HepG2 (cell line): ENCODE data around the gene PHAX. TPM values are rescaled to one million over a fixed set of nuclear protein-coding genes. Genes with fewer than 3 reads are reported as not detected.

Experiments used
- ATAC-seq: fragments of 200-7000 bp; cut with Tn5 transposase; 3 replicates; pipeline ENCODE4 v1.9.1; 2020; ENCODE audit warnings: mild to moderate bottlenecking, moderate library complexity
- BruUV-seq: library from RNA; stranded (reverse); fragments of 400-500 nt; replicated peaks from 2 replicates; lab custom pipeline; 2021; lab: Mats Ljungman, UMichigan
- CTCF ChIA-PET: fragments of 300-600 bp; formaldehyde crosslinking; extraction: SDS; loops from one replicate; lab custom pipeline; 2021; ENCODE audit warnings: low total read pairs, inconsistent platforms, low intra/inter-chr PET ratio; lab: Yijun Ruan, JAX
- POLR2A ChIA-PET: fragments of 350-600 bp; sonication (Branson Sonifier 250); formaldehyde crosslinking; loops from one replicate; lab custom pipeline; 2020; ENCODE audit warnings: antibody characterized with exemption, inconsistent platforms; lab: Yijun Ruan, JAX
- DNase-seq: peaks from one replicate; pipeline ENCODE4 v3.0.0-alpha.2; 2015; ENCODE audit warnings: low spot score
- FAIRE-seq: peaks from 3 replicates; lab custom pipeline; 2011; peaks lifted over from hg19 to GRCh38; lab: Jason Lieb, UNC
- H2AFZ ChIP-seq: one replicate; pipeline ENCODE4 v1.6.1; 2011; ENCODE audit warnings: low read length, inconsistent platforms
- H3K27ac ChIP-seq: fragments of 300-600 bp; 3 replicates; pipeline ENCODE4 v1.8.0; 2011; ENCODE audit warnings: mixed run types, mild to moderate bottlenecking, mixed read lengths, low read length, inconsistent platforms; ENCODE audit not compliant: insufficient read depth; ENCODE audit errors: extremely low read length
- H3K27me3 ChIP-seq, 2 experiments: fragments of 200-600 bp in 1 of 2; 2 replicates in 1 of 2; 3 replicates in 1 of 2; pipeline versions ENCODE4 v1.6.0 to v1.8.0; 2011; ENCODE audit warnings: low read length in 2 of 2, mild to moderate bottlenecking in 2 of 2, moderate library complexity in 2 of 2, inconsistent platforms in 1 of 2; ENCODE audit not compliant: insufficient read depth in 2 of 2, control insufficient read depth in 1 of 2
- H3K36me3 ChIP-seq, 2 experiments: fragments of 200-600 bp in 1 of 2; replicated peaks in 1 of 2; 2 replicates in 1 of 2; 3 replicates in 1 of 2; pipeline versions ENCODE4 v1.5.1 to v1.8.0; 2011; ENCODE audit warnings: low read length in 2 of 2, inconsistent platforms in 1 of 2; ENCODE audit not compliant: insufficient read depth in 2 of 2, control insufficient read depth in 1 of 2
- H3K4me1 ChIP-seq: 2 replicates; pipeline ENCODE4 v1.5.1; 2012; ENCODE audit warnings: low read length, inconsistent platforms; ENCODE audit not compliant: insufficient read depth
- H3K4me2 ChIP-seq: 2 replicates; pipeline ENCODE4 v1.6.0; 2011; ENCODE audit warnings: low read depth, low read length, inconsistent platforms
- H3K4me3 ChIP-seq, 3 experiments: fragments of 200-600 bp in 1 of 3; sonication (generic), shearing (Covaris generic) in 1 of 3; replicated peaks in 1 of 3; 2 replicates each; pipeline ENCODE4 v1.5.1; 2011 to 2016; ENCODE audit warnings: low read length in 3 of 3, inconsistent platforms in 2 of 3, low read depth in 2 of 3, mild to moderate bottlenecking in 2 of 3, control low read depth in 1 of 3, mixed read lengths in 1 of 3; ENCODE audit not compliant: insufficient read depth in 1 of 3
- H3K79me2 ChIP-seq: one replicate; pipeline ENCODE4 v1.6.1; 2011; ENCODE audit warnings: low read length, inconsistent platforms; ENCODE audit not compliant: insufficient read depth
- H3K9ac ChIP-seq: 2 replicates; pipeline ENCODE4 v1.6.0; 2011; ENCODE audit warnings: mild to moderate bottlenecking, low read depth, low read length, inconsistent platforms; ENCODE audit not compliant: insufficient read depth
- H3K9me3 ChIP-seq: 2 replicates; pipeline ENCODE4 v1.5.1; 2012; ENCODE audit warnings: mild to moderate bottlenecking, low read length
- H4K20me1 ChIP-seq: 2 replicates; pipeline ENCODE4 v1.6.0; 2011; ENCODE audit warnings: inconsistent platforms, mild to moderate bottlenecking, low read length, moderate library complexity; ENCODE audit not compliant: insufficient read depth
- ATF3 ChIP-seq: sonication (generic); formaldehyde crosslinking; IDR thresholded peaks from 2 replicates; pipeline ENCODE4 v1.4.0; 2020; ENCODE audit warnings: missing genetic modification reagents
- ETV5 ChIP-seq: IDR thresholded peaks from 2 replicates; pipeline ENCODE4 v1.6.1; 2018; ENCODE audit warnings: missing biosample characterization, missing genetic modification reagents, inconsistent platforms, borderline replicate concordance
- GTF2F1 ChIP-seq: fragments of 150-350 bp; IDR thresholded peaks from 2 replicates; pipeline ENCODE4 v1.6.1; 2014; ENCODE audit warnings: low read length
- MTF2 ChIP-seq: sonication (generic); formaldehyde crosslinking; IDR thresholded peaks from 2 replicates; pipeline ENCODE4 v1.5.0; 2020; ENCODE audit warnings: missing genetic modification reagents, borderline replicate concordance
- PRPF4 ChIP-seq: fragments of 200-400 bp; formaldehyde crosslinking; IDR thresholded peaks from 2 replicates; pipeline ENCODE4 v1.6.1; 2016; ENCODE audit warnings: low read length, low read depth; ENCODE audit not compliant: poor library complexity, severe bottlenecking
- SMC3 ChIP-seq: IDR thresholded peaks from 2 replicates; pipeline ENCODE4 v1.6.1; 2011; ENCODE audit warnings: low read length, improper control_type of control experiment
- SP1 ChIP-seq, 2 experiments: fragments of 450-650 bp in 1 of 2; sonication (generic) in 1 of 2; formaldehyde crosslinking in 1 of 2; IDR thresholded peaks; 2 replicates each; pipeline versions ENCODE4 v1.4.0 to v1.6.1; 2016 to 2020; ENCODE audit warnings: missing genetic modification reagents in 1 of 2
- TFE3 ChIP-seq: IDR thresholded peaks from 2 replicates; pipeline ENCODE4 v1.6.1; 2016
- ZFX ChIP-seq: sonication (generic); formaldehyde crosslinking; IDR thresholded peaks from 2 replicates; pipeline ENCODE4 v1.4.0; 2020; ENCODE audit warnings: mild to moderate bottlenecking, low read depth, missing genetic modification reagents, moderate library complexity
- ZNF124 ChIP-seq: sonication (generic); formaldehyde crosslinking; IDR thresholded peaks from 2 replicates; pipeline ENCODE4 v1.4.0; 2020; ENCODE audit warnings: missing genetic modification reagents
- ZNF138 ChIP-seq: sonication (generic); formaldehyde crosslinking; IDR thresholded peaks from 2 replicates; pipeline ENCODE4 v1.5.0; 2020; ENCODE audit warnings: mild to moderate bottlenecking, low read depth, missing genetic modification reagents
- ZNF333 ChIP-seq: sonication (generic); formaldehyde crosslinking; IDR thresholded peaks from 2 replicates; pipeline ENCODE4 v1.4.0; 2020; ENCODE audit warnings: mild to moderate bottlenecking, missing genetic modification reagents, borderline replicate concordance
- ZNF44 ChIP-seq: sonication (generic); formaldehyde crosslinking; IDR thresholded peaks from 2 replicates; pipeline ENCODE4 v1.5.1; 2020; ENCODE audit warnings: mild to moderate bottlenecking, missing genetic modification reagents
- ZNF646 ChIP-seq: sonication (generic); formaldehyde crosslinking; IDR thresholded peaks from 2 replicates; pipeline ENCODE4 v1.9.0; 2021; ENCODE audit warnings: mild to moderate bottlenecking, missing genetic modification reagents
- WGBS: methylation state at CpG from one replicate; pipeline ENCODE4 v1.1.6; 2017; ENCODE audit warnings: low lambda C conversion rate; 5-methylcytosine and 5-hydroxymethylcytosine counted together
- in situ Hi-C: cut with HindIII; loops from 2 replicates; pipeline ENCODE4 v1.10.0; 2017; ENCODE audit warnings: low pct_unique_long_range_greater_than_20kb; ENCODE audit not compliant: extremely low pct_ligation_motif_present
- intact Hi-C: fragments of 100-400 bp; cut with micrococcal nuclease; formaldehyde crosslinking; loops from one replicate; pipeline ENCODE4 v1.10.0; 2022; ENCODE audit not compliant: unreplicated experiment
- polyA plus RNA-seq, 8 experiments: library from polyadenylated mRNA; depleted of rRNA in 3 of 8; stranded (reverse) in 7 of 8; unstranded in 1 of 8; fragments of >200 nt; fragmentation: Illumina TruSeq in 4 of 8; extraction: Trizol in 4 of 8; gene quantifications; 2 replicates each; pipeline versions ENCODE4 v1.2.1 to v1.2.3, GENCODE V29; 2011 to 2016; ENCODE audit warnings: low read depth in 4 of 8, missing spikeins in 1 of 8, mixed read lengths in 1 of 8; ENCODE audit not compliant: insufficient read depth in 1 of 8
- total RNA-seq, 5 experiments: library from RNA; depleted of rRNA; stranded (reverse); fragments of >200 nt; fragmentation: Illumina TruSeq; extraction: Trizol; gene quantifications; 2 replicates each; pipeline ENCODE4 v1.2.3, GENCODE V29; 2016; ENCODE audit warnings: low read depth in 1 of 5

PHAX gene
- total and polyA plus RNA-seq, 2 of the 13 experiments (the other 11 are each of a cell fraction or from before 2014, with no cell fraction given), result 20.0 to 59.7 TPM

GRCh38 chr5:126675338-126675737, 74.6 kb downstream of the PHAX start (continued):
- no peak for TF ChIP-seq ZNF333
- no peak for TF ChIP-seq SMC3
- no peak for TF ChIP-seq ZNF138
- TF ChIP-seq PRPF4, result no peak
- no peak for TF ChIP-seq TFE3 (CRISPR knock-in tag)
- no peak for TF ChIP-seq MTF2 (CRISPR knock-in tag)

GRCh38 chr5:126676195-126676624, 75.5 kb downstream of the PHAX start:
- H3K27ac ChIP-seq, result no peak overlapping the region
- H3K4me1 ChIP-seq, result peaks cover 29% of the 10 kb centered on the region
- H2AFZ ChIP-seq, result no peak overlapping the region
- no peaks in the 10 kb centered on the region for H3K36me3 ChIP-seq
- H4K20me1 ChIP-seq, result no peaks in the 10 kb centered on the region
- BruUV-seq, result no TSS peak
- ChIA-PET CTCF (interaction anchor here (0.6 to 2.2 kb wide), 2 partner anchors 104 to 132 kb away, joined by 4 to 21 read pairs; no protein-coding TSS in a partner anchor), POLR2A (no interaction called here)
- intact Hi-C loops, result loop anchor here (1.0 to 5.0 kb wide), 2 partner anchors 104 to 126 kb away; no protein-coding TSS in a partner anchor
- H3K4me2 ChIP-seq, result peak overlapping the region; percentile 47
- no peak overlapping the region for H3K4me3 ChIP-seq
- ATAC-seq, result peak; percentile 74
- DNase-seq, result peak; percentile 66
- in situ Hi-C loops, result loop anchor here (5.0 kb wide), 1 partner anchor 101 kb away; the partner anchor contains the start of gene LMNB1
- H3K9ac ChIP-seq, result no peak overlapping the region
- peak; percentile 72 for FAIRE-seq
- H3K27me3 ChIP-seq, result peaks cover 0 to 3% of the 10 kb centered on the region in 2 experiments; a peak in 2 of 5 replicates
- H3K9me3 ChIP-seq, result no peaks in the 10 kb centered on the region
- H3K79me2 ChIP-seq, result no peaks in the 10 kb centered on the region
- 24% methylated on average over 4 of the region's 4 CpGs for WGBS
- TF ChIP-seq ZNF646 (CRISPR knock-in tag) (peak; percentile 76), ATF3 (peak; percentile 100), ZFX (CRISPR knock-in tag) (peak; percentile 17; the same call in 1 of the 2 replicates), ETV5 (no peak), SP1 (IDR thresholded peaks at IDR 0.05) (no peak), SP1 (CRISPR knock-in tag; IDR thresholded peaks at IDR 0.05) (0 out of 2 replicates have a peak, but pooled peaks have one; percentile 28), ZNF124 (peak; percentile 81; the same call in 1 of the 2 replicates), GTF2F1 (no peak), ZNF44 (0 out of 2 replicates have a peak, but pooled peaks have one; percentile 52)
